Measurements from ENCODE around the gene ZNF688.
"Not testable (repeated sequence)": the region's sequence is repeated elsewhere in the genome, so short reads cannot be mapped to it uniquely, and the experiment has no call there.

Gene ZNF688

GRCh38 chr16:30533748-30534367, 37.7 kb downstream of the ZNF688 start:
- DNase-seq (ENCODE audit: low read depth in 2 of 2): peak in 1 of 2 donors; percentile 19

GRCh38 chr16:30533146-30533522, 38.4 kb downstream of the ZNF688 start:
- no peak for DNase-seq (ENCODE audit: low read depth in 2 of 2)

GRCh38 chr16:30532285-30533145, 39.0 kb downstream of the ZNF688 start:
- DNase-seq (ENCODE audit: low read depth in 2 of 2): no peak

- DNase-seq (ENCODE audit: low read depth in 2 of 2): no peak
Observed at GRCh38 chr16:30530163-30531037, 41.1 kb downstream of the ZNF688 start.

GRCh38 chr16:30528799-30529457, 42.6 kb downstream of the ZNF688 start:
- DNase-seq (ENCODE audit: low read depth in 2 of 2): no peak

GRCh38 chr16:30527635-30528178, 43.8 kb downstream of the ZNF688 start:
- DNase-seq (ENCODE audit: low read depth in 2 of 2): no peak

- peak; percentile 77 to 92 for DNase-seq (ENCODE audit: low read depth in 2 of 2)
Observed at GRCh38 chr16:30526823-30527634, 44.5 kb downstream of the ZNF688 start.

GRCh38 chr16:30526137-30526822, 45.2 kb downstream of the ZNF688 start, which contains the start of gene ZNF768:
TSS of gene ZNF768 (minus strand) at chr16:30526566. CDS start at chr16:30526413, 153 bp downstream.
- peak in 1 of 2 donors; percentile 40 for DNase-seq (ENCODE audit: low read depth in 2 of 2)

GRCh38 chr16:30525844-30526136, 45.7 kb downstream of the ZNF688 start:
- DNase-seq (ENCODE audit: low read depth in 2 of 2): no peak

- no peak for DNase-seq (ENCODE audit: low read depth in 2 of 2)
Observed at GRCh38 chr16:30524575-30525568, 46.6 kb downstream of the ZNF688 start.

GRCh38 chr16:30523768-30524574, 47.5 kb downstream of the ZNF688 start:
- DNase-seq (ENCODE audit: low read depth in 2 of 2): no peak

GRCh38 chr16:30522702-30523463, 48.6 kb downstream of the ZNF688 start:
- DNase-seq (ENCODE audit: low read depth in 2 of 2): not testable (repeated sequence)

GRCh38 chr16:30521873-30522641, 49.5 kb downstream of the ZNF688 start:
- DNase-seq (ENCODE audit: low read depth in 2 of 2): no peak

- DNase-seq (ENCODE audit: low read depth in 2 of 2): no peak
Observed at GRCh38 chr16:30521476-30521872, 50.0 kb downstream of the ZNF688 start.
